Glutamatergic neuron (in vitro differentiated cells): ENCODE results near the gene RPL4. TPM values are rescaled to one million over a fixed set of nuclear protein-coding genes. Genes with fewer than 3 reads are reported as not detected.

Experiments
- DNase-seq: peaks from one replicate; pipeline ENCODE4 v3.0.0; 2022
- H3K27ac Mint-ChIP-seq: one replicate; pipeline ENCODE4 v1.8.0; 2020; ENCODE audit warnings: mild to moderate bottlenecking, mixed read lengths, inconsistent platforms; ENCODE audit not compliant: unreplicated experiment
- H3K27me3 Mint-ChIP-seq: one replicate; pipeline ENCODE4 v1.8.0; 2020; ENCODE audit warnings: mild to moderate bottlenecking, moderate library complexity, mixed read lengths, inconsistent platforms; ENCODE audit not compliant: unreplicated experiment
- H3K36me3 Mint-ChIP-seq: one replicate; pipeline ENCODE4 v1.8.0; 2020; ENCODE audit warnings: mild to moderate bottlenecking, mixed read lengths, inconsistent platforms; ENCODE audit not compliant: unreplicated experiment
- H3K4me1 Mint-ChIP-seq: one replicate; pipeline ENCODE4 v1.8.0; 2020; ENCODE audit warnings: mild to moderate bottlenecking, low read depth, mixed read lengths, inconsistent platforms; ENCODE audit not compliant: unreplicated experiment
- H3K4me3 Mint-ChIP-seq: one replicate; pipeline ENCODE4 v1.8.0; 2020; ENCODE audit warnings: mild to moderate bottlenecking, mixed read lengths, inconsistent platforms; ENCODE audit not compliant: unreplicated experiment
- H3K9me3 Mint-ChIP-seq: one replicate; pipeline ENCODE4 v1.8.0; 2020; ENCODE audit warnings: mild to moderate bottlenecking, moderate library complexity, mixed read lengths, inconsistent platforms; ENCODE audit not compliant: unreplicated experiment
- CTCF ChIP-seq: fragments of 200-600 bp; sonication (generic); IDR thresholded peaks from one replicate; pipeline ENCODE4 v1.5.0; 2021; ENCODE audit not compliant: partially characterized antibody, unreplicated experiment
- total RNA-seq: library from RNA; stranded (reverse); fragmentation: NEBNext Ultra II Directional; extraction: Animal tissue kit (Norgen Biotek cat#: 25700); gene quantifications from one replicate; pipeline ENCODE4 v1.2.1, GENCODE V29; 2021; ENCODE audit not compliant: unreplicated experiment

Gene RPL4
- total RNA-seq, 1 donor from 2014 or later, result 1,679 TPM

- Mint-ChIP-seq H3K27me3 (no peaks in the 10 kb centered on the region), H3K4me3 (no peak overlapping the region), H3K27ac (no peak overlapping the region), H3K36me3 (no peaks in the 10 kb centered on the region), H3K9me3 (peaks cover 2% of the 10 kb centered on the region), H3K4me1 (no peaks in the 10 kb centered on the region)
- TF ChIP-seq CTCF, result no peak
- DNase-seq, result no peak
Observed at GRCh38 chr15:66483131-66483566, 21.5 kb downstream of the RPL4 start.

GRCh38 chr15:66482539-66482938, 22.1 kb downstream of the RPL4 start:
- Mint-ChIP-seq H3K36me3 (no peaks in the 10 kb centered on the region), H3K27ac (no peak overlapping the region)
- DNase-seq, result no peak

GRCh38 chr15:66481107-66481856, 23.4 kb downstream of the RPL4 start:
- TF ChIP-seq CTCF, result no peak
- H3K4me3 Mint-ChIP-seq, result no peak overlapping the region
- no peak overlapping the region for H3K27ac Mint-ChIP-seq

More at GRCh38 chr15:66482539-66482938, 22.1 kb downstream of the RPL4 start:
- TF ChIP-seq CTCF, result no peak
- H3K4me1 Mint-ChIP-seq, result no peaks in the 10 kb centered on the region
- H3K9me3 Mint-ChIP-seq, result no peaks in the 10 kb centered on the region
- no peak overlapping the region for H3K4me3 Mint-ChIP-seq
- H3K27me3 Mint-ChIP-seq, result no peaks in the 10 kb centered on the region

GRCh38 chr15:66480267-66480666, 24.4 kb downstream of the RPL4 start:
- no peak for TF ChIP-seq CTCF
- Mint-ChIP-seq H3K27me3 (peaks cover 3% of the 10 kb centered on the region), H3K36me3 (no peaks in the 10 kb centered on the region), H3K4me1 (no peaks in the 10 kb centered on the region), H3K27ac (no peak overlapping the region), H3K4me3 (no peak overlapping the region), H3K9me3 (no peaks in the 10 kb centered on the region)
- no peak for DNase-seq

More at GRCh38 chr15:66481107-66481856, 23.4 kb downstream of the RPL4 start:
- H3K27me3 Mint-ChIP-seq, result peaks cover 3% of the 10 kb centered on the region
- H3K4me1 Mint-ChIP-seq, result no peaks in the 10 kb centered on the region
- no peaks in the 10 kb centered on the region for H3K9me3 Mint-ChIP-seq
- DNase-seq, result no peak
- H3K36me3 Mint-ChIP-seq, result no peaks in the 10 kb centered on the region

GRCh38 chr15:66477011-66477410, 27.6 kb downstream of the RPL4 start:
- TF ChIP-seq CTCF, result no peak
- no peak for DNase-seq
- H3K9me3 Mint-ChIP-seq, result no peaks in the 10 kb centered on the region
- no peaks in the 10 kb centered on the region for H3K36me3 Mint-ChIP-seq
- peaks cover 3% of the 10 kb centered on the region for H3K4me1 Mint-ChIP-seq
- peaks cover 5% of the 10 kb centered on the region for H3K27me3 Mint-ChIP-seq
- H3K4me3 Mint-ChIP-seq, result no peak overlapping the region
- H3K27ac Mint-ChIP-seq, result no peak overlapping the region
